DND-41 (cell line): ENCODE measurements around the gene CLDN34.

ENCODE experiments used
- ATAC-seq: fragments of 200-7000 bp; cut with Tn5 transposase; 3 replicates; pipeline ENCODE4 v1.9.1; 2021; ENCODE audit warnings: low read depth; ENCODE audit not compliant: insufficient read depth
- DNase-seq: peaks from one replicate; pipeline ENCODE4 v3.0.0-alpha.2; 2020
- H2AFZ ChIP-seq: 2 replicates; pipeline ENCODE4 v1.6.0; 2012; ENCODE audit warnings: low read depth, low read length
- H3K27ac ChIP-seq: 2 replicates; pipeline ENCODE4 v1.5.1; 2012; ENCODE audit warnings: low read length, inconsistent platforms
- H3K27me3 ChIP-seq: fragments of 200-600 bp; sonication (generic); 2 replicates; pipeline ENCODE4 v1.6.0; 2012; ENCODE audit warnings: low read length, mild to moderate bottlenecking, inconsistent platforms; ENCODE audit not compliant: insufficient read depth, poor library complexity
- H3K36me3 ChIP-seq: 2 replicates; pipeline ENCODE4 v1.5.1; 2012; ENCODE audit warnings: low read length, inconsistent platforms; ENCODE audit not compliant: insufficient read depth
- H3K4me1 ChIP-seq: 2 replicates; pipeline ENCODE4 v1.5.1; 2012; ENCODE audit warnings: mild to moderate bottlenecking, low read length; ENCODE audit not compliant: insufficient read depth
- H3K4me2 ChIP-seq: 2 replicates; pipeline ENCODE4 v1.6.0; 2012; ENCODE audit warnings: mild to moderate bottlenecking, moderate library complexity, low read length, inconsistent platforms; ENCODE audit not compliant: insufficient read depth
- H3K4me3 ChIP-seq, 2 experiments: fragments of 200-600 bp in 1 of 2; shearing (Covaris generic) in 1 of 2; 2 replicates each; pipeline ENCODE4 v1.5.1; 2012 to 2016; ENCODE audit warnings: inconsistent platforms in 2 of 2, low read length in 2 of 2, mild to moderate bottlenecking in 2 of 2, low read depth in 1 of 2, moderate library complexity in 1 of 2
- H3K79me2 ChIP-seq: 2 replicates; pipeline ENCODE4 v1.6.0; 2012; ENCODE audit warnings: low read length, inconsistent platforms; ENCODE audit not compliant: insufficient read depth
- H3K9ac ChIP-seq: 2 replicates; pipeline ENCODE4 v1.6.0; 2012; ENCODE audit warnings: low read depth, mild to moderate bottlenecking, inconsistent platforms, low read length, moderate library complexity
- H3K9me3 ChIP-seq: 2 replicates; pipeline ENCODE4 v1.5.1; 2012; ENCODE audit warnings: low read length, moderate library complexity, mild to moderate bottlenecking, inconsistent platforms; ENCODE audit not compliant: insufficient read depth, severe bottlenecking
- H4K20me1 ChIP-seq: 2 replicates; pipeline ENCODE4 v1.6.0; 2012; ENCODE audit warnings: low read length; ENCODE audit not compliant: insufficient read depth
- CTCF ChIP-seq: IDR thresholded peaks from 2 replicates; pipeline ENCODE4 v1.5.1; 2012; ENCODE audit warnings: borderline replicate concordance, low read length, moderate library complexity, mild to moderate bottlenecking; ENCODE audit not compliant: poor library complexity, severe bottlenecking; ENCODE audit errors: extremely low read depth
- EZH2 ChIP-seq: IDR thresholded peaks from 3 replicates; pipeline ENCODE4 v1.6.1; 2012; ENCODE audit warnings: borderline replicate concordance, low read depth, mild to moderate bottlenecking, moderate library complexity, low read length, inconsistent platforms; ENCODE audit not compliant: severe bottlenecking

CLDN34 gene

DNA sequence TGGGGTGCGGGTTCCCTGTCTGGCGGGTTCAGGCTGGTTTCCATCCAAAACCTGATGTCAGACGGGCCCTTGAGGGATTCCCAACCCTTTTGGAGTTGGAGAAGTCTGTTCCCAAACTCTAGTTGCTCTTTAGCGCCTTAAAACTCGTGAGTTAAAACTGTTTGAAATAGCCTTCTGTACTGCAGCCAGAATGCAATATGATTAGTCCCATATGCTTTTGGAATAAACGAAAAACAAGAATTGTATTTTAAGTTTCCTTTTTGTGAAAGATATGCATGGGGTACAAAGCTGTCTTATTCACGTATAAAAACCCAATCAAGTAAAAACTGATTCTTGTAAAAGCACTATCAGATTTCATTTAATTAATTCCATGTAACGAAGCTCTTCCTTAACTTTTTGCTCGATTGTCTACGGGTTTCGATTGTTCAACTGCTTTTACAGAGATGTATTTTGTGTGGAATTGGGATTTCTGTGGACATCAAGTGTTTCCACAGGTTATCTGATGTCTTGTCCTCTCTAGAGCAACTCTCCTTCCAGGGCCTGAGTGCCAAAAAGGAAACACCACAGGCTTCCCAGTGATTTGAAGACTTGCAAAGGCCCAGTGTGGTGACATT is 49.5 kb downstream of the CLDN34 start:
- H3K9ac ChIP-seq: peak overlapping the region; percentile 58
- no peak overlapping the region for H3K27ac ChIP-seq
- H3K9me3 ChIP-seq: no peaks in the 10 kb centered on the region

DNA sequence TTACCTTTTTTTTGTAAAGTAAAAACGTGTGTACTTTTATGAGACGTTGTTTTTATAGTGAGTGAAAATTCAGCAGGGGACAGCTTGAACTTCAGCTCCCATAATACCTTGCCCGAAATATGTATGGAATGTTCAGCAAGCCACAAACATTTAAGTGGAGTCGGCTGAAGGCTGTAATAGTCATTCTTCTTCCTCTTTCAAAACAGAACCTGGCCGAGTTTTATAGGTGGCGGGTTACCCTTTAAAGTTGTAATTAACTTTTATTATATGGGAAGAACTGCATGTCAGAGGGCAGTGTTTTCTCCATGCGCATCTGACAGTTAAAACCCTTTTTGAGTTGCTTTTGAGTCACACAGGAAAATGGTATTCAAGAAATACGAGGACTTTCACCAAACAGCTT is 50.7 kb downstream of the CLDN34 start:
- H3K27ac ChIP-seq: no peak overlapping the region
- H3K4me1 ChIP-seq: peaks cover 25% of the 10 kb centered on the region
- peaks cover 21% of the 10 kb centered on the region for H3K79me2 ChIP-seq
- no peak for DNase-seq
- no peaks in the 10 kb centered on the region for H4K20me1 ChIP-seq
- no peak overlapping the region for H3K9ac ChIP-seq
- H3K27me3 ChIP-seq: no peaks in the 10 kb centered on the region
- ATAC-seq: no peak
- no peak for TF ChIP-seq CTCF
- TF ChIP-seq EZH2: no peak
- no peak overlapping the region for H3K4me3 ChIP-seq
- no peaks in the 10 kb centered on the region for H3K9me3 ChIP-seq
- H3K4me2 ChIP-seq: 0 out of 2 replicates have a peak overlapping the region, but pooled peaks have one; percentile 74
- H2AFZ ChIP-seq: no peak overlapping the region
- no peaks in the 10 kb centered on the region for H3K36me3 ChIP-seq

More for the DNA sequence above, 49.5 kb downstream of the CLDN34 start:
- TF ChIP-seq EZH2 (no peak), CTCF (no peak)
- Histone ChIP-seq H3K4me1 (peaks cover 25% of the 10 kb centered on the region), H3K4me2 (peak overlapping the region; percentile 74), H3K4me3 (peak overlapping the region; percentile 24 to 61; a peak in 3 of 4 replicates), H4K20me1 (no peaks in the 10 kb centered on the region), H3K27me3 (no peaks in the 10 kb centered on the region), H3K79me2 (peaks cover 21% of the 10 kb centered on the region), H3K36me3 (no peaks in the 10 kb centered on the region), H2AFZ (no peak overlapping the region)
- no peak for DNase-seq
- no peak for ATAC-seq
